ENCODE data around the gene KLHL1. TPM values are rescaled to one million over a fixed set of nuclear protein-coding genes. Genes with fewer than 3 reads are reported as not detected.

The KLHL1 gene, protein sequence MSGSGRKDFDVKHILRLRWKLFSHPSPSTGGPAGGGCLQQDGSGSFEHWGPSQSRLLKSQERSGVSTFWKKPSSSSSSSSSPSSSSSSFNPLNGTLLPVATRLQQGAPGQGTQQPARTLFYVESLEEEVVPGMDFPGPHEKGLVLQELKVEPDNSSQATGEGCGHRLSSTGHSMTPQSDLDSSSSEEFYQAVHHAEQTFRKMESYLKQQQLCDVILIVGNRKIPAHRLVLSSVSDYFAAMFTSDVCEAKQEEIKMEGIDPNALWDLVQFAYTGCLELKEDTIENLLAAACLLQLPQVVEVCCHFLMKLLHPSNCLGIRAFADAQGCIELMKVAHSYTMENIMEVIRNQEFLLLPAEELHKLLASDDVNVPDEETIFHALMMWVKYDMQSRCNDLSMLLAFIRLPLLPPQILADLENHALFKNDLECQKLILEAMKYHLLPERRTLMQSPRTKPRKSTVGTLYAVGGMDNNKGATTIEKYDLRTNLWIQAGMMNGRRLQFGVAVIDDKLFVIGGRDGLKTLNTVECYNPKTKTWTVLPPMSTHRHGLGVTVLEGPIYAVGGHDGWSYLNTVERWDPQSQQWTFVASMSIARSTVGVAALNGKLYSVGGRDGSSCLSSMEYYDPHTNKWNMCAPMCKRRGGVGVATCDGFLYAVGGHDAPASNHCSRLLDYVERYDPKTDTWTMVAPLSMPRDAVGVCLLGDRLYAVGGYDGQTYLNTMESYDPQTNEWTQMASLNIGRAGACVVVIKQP
- total RNA-seq = not detected in 2 replicates

DNA sequence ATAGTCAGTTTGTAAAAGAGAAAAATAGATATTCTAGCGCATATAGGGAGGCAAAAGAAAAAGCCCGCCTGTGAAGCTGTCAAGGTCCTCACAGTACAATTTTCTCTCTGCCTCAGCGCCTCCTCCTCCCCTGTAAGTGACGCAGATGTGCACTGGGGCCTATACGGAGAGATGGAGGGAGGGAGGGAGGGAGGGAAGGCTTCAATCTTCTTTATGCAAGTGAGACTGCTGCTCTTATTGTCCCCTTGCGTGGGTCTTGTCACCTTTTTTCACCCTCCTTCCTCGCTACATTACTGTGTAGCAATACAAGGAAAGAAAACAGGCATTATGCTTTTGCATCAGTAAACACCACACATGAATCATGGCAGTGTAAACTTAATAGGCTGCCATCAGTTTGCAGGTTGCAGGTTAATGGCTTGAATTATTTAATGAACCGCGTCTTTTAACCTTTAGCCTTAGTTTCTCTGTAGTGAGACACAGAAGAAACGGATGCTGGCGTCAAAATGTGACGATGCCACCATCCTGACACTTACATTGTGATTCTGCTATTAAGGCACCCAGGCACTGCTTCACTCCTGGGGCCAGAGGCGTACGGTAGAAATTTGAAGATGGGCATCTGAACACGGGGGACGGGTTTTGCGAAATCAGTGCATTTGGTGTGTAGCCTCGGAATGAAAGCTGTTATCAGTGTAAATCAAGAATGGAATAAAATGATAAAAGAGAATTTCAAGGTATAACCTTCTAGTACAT, at the start of gene KLHL1:
Gene KLHL1 (minus strand): TSS at position 97 of the 750 bp plus-strand sequence. CDS start 753 bp downstream, outside the sequence.

DNA sequence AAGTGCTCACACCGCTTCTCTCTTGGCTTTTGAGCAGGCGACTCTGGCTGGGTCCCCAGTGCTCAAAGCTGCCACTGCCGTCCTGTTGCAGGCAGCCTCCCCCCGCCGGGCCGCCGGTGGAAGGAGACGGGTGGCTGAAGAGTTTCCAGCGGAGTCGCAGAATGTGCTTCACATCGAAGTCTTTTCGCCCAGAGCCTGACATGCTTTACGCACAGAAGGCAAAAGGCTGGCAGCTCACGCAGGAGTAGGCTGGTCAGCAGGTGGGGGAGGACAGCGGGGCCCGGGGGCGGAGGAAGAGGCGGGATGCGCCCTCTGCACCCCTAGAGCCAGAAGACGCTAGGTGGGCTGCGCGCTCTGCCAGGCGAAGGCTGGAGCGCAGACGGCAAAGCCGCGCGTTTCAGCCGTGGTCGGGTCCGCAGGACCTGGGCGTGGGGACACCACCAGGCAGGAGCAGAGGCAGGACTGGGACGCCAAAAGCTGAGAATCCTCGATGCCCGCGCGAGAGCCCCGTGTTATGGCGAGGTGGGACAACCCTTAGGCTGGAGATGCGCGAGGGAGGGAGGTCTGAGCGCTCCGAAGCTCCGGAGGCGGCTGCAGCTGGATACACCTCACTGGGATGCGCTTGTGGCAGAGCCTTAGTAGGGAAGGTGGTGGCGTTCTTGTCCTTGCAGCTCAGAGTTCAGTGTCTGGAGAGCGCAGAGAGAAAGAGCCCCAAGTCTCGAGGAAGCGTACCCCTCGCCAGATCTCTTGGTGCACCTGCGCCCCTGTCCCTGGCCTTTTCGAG, 562 bp downstream of the KLHL1 start, which contains the start of gene ATXN8OS:
Gene ATXN8OS (plus strand): TSS at position 329 of the 784 bp plus-strand sequence.

Small RNA genes within 50 kb of the gene (small RNA-seq; reads per million reads assigned to genes)
- not detected for gene RNY3P10

Other genes with a start within 250 kb of the KLHL1 start
- not detected in 2 replicates for gene ATXN8OS, start 626 bp downstream of the KLHL1 start, total RNA-seq

Measured in vein endothelial cell (primary cell).